GM23248 (cell line): ENCODE measurements around the gene ZNF624.

ENCODE experiments used
- EZH2 ChIP-seq: fragments of 200-600 bp; sonication (generic); IDR thresholded peaks from 2 replicates; pipeline ENCODE4 v1.6.1; 2018; ENCODE audit warnings: antibody characterized with exemption, mild to moderate bottlenecking; ENCODE audit not compliant: insufficient read depth, poor library complexity, severe bottlenecking
- EZH2phosphoT487 ChIP-seq: fragments of 200-600 bp; sonication (generic); IDR thresholded peaks from 2 replicates; pipeline ENCODE4 v1.6.1; 2018; ENCODE audit warnings: antibody characterized with exemption, moderate library complexity, mild to moderate bottlenecking, low read depth; ENCODE audit not compliant: insufficient read depth

DNA sequence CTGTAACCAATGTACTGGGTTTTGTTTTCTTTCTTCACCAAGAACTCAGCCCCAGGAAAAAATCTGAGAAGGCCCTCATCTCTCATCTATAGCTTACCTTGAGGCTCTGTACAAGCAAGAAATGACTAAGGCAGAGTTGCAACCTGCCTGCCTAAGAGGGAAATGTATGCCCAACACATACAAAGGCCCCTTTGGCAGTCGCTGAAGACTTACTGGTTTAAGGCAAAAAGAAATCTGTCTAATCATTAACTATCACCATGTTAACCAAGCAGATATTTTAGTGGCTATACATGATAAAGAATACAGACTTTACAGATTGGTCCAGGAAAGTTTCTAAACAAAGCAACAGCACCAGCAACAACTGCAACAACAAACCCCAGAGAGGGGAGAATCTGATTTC, 14.2 kb downstream of the ZNF624 start:
- TF ChIP-seq EZH2 (no peak), EZH2phosphoT487 (no peak)
